CD1c-positive myeloid dendritic cell (primary cell): Measurements from ENCODE around the gene ALAS2.
"Not testable (repeated sequence)": the region's sequence is repeated elsewhere in the genome, so short reads cannot be mapped to it uniquely, and the experiment has no call there.

Source experiments
- DNase-seq: peaks from one replicate; pipeline ENCODE4 v3.0.0-alpha.2; 2016; ENCODE audit errors: extremely low spot score

Gene ALAS2, protein sequence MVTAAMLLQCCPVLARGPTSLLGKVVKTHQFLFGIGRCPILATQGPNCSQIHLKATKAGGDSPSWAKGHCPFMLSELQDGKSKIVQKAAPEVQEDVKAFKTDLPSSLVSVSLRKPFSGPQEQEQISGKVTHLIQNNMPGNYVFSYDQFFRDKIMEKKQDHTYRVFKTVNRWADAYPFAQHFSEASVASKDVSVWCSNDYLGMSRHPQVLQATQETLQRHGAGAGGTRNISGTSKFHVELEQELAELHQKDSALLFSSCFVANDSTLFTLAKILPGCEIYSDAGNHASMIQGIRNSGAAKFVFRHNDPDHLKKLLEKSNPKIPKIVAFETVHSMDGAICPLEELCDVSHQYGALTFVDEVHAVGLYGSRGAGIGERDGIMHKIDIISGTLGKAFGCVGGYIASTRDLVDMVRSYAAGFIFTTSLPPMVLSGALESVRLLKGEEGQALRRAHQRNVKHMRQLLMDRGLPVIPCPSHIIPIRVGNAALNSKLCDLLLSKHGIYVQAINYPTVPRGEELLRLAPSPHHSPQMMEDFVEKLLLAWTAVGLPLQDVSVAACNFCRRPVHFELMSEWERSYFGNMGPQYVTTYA

GRCh38 chrX:55030271-55031205 is at the start of gene ALAS2:
Gene ALAS2, minus strand, starts transcription at chrX:55030977. Its CDS starts 4,977 bp downstream, at chrX:55026000.
- DNase-seq, result no peak

GRCh38 chrX:55074851-55075467 is 44.2 kb upstream of the ALAS2 start, which contains the start of gene PAGE2B:
Gene PAGE2B, plus strand, starts transcription at chrX:55075030. Its CDS starts 1,012 bp downstream, at chrX:55076042.
- no peak for DNase-seq

DNA sequence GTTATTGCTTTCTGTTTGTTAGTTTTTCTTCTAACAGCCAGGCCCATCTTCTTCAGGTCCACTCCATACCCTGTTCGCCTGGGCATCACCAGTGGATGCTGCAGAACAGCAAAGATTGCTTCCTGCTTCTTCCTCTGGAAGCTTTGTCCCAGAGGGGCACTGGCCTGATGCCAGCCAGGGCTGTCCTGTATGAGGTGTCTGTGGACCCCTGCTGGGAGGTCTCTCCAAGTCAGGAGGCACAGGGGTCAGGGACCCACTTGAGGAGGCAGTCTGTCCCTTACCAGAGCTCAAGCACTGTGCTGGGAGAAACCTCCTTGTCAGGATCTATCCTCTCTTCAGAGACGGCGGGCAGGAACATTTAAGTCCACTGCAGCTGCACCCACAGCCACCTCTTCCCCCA is 41.5 kb upstream of the ALAS2 start:
- DNase-seq, result no peak

DNA sequence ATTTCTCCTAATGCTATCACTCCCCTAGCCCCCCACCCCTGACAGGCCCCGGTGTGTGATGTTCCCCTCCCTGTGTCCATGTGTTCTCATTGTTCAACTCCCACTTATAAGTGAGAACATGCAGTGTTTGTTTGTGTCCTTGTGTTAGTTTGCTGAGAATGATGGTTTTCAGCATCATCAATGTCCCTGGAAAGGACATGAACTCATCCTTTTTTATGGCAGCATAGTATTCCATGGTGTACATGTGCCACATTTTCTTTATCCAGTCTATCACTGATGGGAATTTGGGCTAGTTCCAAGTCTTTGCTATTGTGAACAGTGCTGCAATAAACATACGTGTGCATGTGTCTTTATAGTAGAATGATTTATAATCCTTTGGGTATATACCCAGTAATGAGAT is 36.4 kb upstream of the ALAS2 start:
- not testable (repeated sequence) for DNase-seq

- peak; percentile 41 for DNase-seq
Measured at GRCh38 chrX:55057675-55058249, 27.0 kb upstream of the ALAS2 start.

GRCh38 chrX:55056820-55057674 is 26.3 kb upstream of the ALAS2 start:
- DNase-seq, result peak; percentile 17

- not testable (repeated sequence) for DNase-seq
Measured at GRCh38 chrX:55050599-55050998, 19.8 kb upstream of the ALAS2 start.

DNA sequence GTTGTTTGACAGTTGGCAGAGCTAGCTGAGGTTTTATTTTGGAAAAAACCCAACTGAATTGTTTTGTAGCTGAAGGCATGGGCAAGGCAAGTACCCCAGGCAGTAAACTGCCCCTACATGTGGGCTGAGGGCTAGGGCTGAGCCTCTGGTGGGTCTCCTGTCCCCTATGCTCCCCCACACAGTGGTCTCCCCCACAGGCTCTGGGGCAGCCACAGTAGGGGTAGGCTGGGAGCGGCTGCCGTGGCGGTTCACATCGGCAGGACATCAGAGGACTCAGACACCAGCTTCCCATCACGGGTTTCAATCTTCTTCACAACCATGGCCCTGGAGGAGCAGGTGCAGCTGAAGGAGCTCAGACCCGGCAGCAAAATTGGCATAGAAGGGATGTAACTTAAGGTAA is 10.7 kb upstream of the ALAS2 start:
- no peak for DNase-seq

DNA sequence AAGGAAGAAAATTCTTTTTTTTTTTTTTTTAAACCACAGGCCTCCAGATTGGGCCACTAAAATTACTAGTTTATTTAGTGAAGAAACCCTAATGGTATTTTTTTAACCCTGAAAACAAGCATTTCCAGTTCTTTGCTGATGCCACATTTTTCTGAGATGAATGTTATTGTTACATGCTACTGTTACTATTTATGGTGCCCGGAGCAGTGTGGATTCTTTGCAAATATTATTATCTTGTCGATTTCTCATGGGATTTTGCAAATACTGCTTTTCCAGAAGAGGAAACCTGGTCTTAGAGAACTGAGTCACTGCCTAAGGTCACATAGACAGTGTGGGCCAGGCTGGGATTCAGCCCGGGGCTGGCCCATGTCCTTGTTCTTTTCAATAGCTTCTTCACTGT is 8.7 kb upstream of the ALAS2 start:
- no peak for DNase-seq

GRCh38 chrX:55033429-55033828 is 2.7 kb upstream of the ALAS2 start:
- DNase-seq, result no peak

GRCh38 chrX:55029291-55029690 is 1.5 kb downstream of the ALAS2 start:
- DNase-seq, result no peak

DNA sequence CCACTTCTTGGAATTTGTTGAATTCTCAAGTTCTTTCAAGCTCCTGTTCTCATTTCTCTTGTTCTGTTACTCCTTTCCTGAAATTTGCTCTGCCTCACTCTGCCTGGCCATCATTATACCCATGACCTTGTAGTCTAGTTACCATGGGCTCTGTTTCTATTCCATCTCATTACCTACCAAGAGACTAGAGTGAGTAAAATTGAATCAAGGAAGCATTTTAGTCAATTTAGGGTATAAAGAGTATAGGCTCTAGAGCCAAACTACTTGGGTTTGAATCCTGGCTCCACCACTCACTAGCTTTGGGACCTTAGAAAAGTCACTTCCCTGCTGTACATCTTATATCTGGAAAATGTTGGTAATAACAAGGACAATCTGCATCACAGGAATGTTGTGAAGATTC is 2.2 kb downstream of the ALAS2 start:
- no peak for DNase-seq

DNA sequence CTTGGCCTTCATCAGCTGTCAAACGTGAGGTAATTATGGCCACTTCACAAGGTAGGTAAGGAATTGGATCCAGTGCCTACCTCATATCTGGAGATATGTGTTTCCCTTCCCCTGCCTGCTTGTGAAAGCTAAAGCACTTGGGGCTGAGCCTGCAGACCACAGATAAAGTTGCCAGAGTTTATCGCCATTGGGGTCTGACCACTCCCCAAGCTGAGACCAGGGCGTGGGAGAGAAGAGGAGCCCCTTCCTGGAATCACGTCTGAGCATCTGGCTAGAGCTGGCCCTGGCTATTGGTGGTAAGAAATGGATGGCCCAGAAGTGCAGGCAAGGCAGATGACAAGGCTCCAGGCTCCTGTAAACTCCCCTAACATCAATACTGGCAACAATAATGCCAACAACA is 2.7 kb downstream of the ALAS2 start:
- DNase-seq, result no peak

DNA sequence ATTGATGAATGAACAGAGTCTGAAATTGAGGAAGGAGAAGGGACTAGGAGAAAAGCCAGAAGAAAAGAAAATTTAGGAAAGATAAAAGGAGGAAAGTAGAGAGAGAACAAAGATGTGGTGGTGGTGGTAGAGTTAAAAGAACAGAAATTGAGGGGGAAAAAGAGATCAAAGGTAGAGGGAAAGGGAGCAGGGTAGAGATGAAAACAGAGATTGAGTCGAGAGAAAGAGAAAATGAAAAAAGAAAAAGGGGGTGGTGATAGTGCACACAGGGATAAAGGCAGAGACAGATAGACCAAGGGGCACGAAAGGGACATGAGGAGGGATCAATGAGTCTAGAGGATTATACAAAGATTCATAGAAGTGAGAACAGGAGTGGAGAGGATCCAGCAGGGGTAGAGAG is 3.9 kb downstream of the ALAS2 start:
- DNase-seq, result no peak

- no peak for DNase-seq
Measured at GRCh38 chrX:55026143-55026542, 4.6 kb downstream of the ALAS2 start.

GRCh38 chrX:55014897-55015299 is 15.9 kb downstream of the ALAS2 start:
- DNase-seq, result no peak

DNA sequence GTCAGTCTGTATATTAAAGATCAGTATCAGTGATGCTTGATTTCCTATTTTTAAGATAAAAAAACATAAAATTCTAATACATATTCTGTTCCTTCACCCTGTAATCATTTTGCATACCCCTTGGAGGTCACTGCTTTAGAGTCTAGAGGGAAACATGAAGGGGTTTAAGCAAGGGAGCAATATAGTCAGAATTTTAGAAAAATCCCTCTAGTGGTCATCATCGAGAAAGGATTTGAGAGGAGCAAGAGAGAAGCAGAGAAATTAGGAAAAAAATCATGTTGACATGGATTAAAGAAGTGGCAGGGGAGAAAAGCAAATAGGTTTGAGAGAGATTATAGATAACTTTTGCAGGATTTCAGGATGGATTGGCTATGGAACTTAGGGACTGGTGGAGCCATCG is 19.5 kb downstream of the ALAS2 start:
- DNase-seq, result no peak

- peak; percentile 48 for DNase-seq
Measured at GRCh38 chrX:55008571-55009358, 22.0 kb downstream of the ALAS2 start.

DNA sequence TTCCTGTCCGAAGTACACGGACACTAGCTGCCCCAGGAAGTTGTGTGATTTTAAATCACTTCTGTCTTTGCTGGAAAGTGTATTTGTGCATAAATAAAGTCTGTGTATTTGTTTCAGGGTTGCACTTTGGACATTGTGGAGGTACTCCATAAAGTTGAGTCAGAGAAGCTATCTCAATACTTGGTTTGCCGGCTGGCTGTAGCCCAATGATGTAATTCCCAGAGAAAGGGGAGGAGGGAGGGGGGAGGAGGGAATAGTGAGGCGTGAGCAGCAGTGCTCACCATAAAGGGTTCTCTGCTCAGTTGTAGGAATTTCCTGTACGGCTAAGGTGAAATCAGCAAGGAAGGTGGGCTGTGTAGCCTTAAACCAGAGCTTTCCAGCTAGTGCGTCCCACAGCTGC is 23.1 kb downstream of the ALAS2 start:
- no peak for DNase-seq
